HEK293T (cell line): ENCODE results near the gene TMEM44.

Source experiments
- BHLHE40 ChIP-seq: fragments of 450-650 bp; IDR thresholded peaks from 2 replicates; pipeline ENCODE4 v1.6.1; 2016; ENCODE audit warnings: mild to moderate bottlenecking, moderate library complexity, borderline replicate concordance
- SP1 ChIP-seq: fragments of 450-650 bp; IDR thresholded peaks from 2 replicates; pipeline ENCODE4 v1.6.1; 2017

DNA sequence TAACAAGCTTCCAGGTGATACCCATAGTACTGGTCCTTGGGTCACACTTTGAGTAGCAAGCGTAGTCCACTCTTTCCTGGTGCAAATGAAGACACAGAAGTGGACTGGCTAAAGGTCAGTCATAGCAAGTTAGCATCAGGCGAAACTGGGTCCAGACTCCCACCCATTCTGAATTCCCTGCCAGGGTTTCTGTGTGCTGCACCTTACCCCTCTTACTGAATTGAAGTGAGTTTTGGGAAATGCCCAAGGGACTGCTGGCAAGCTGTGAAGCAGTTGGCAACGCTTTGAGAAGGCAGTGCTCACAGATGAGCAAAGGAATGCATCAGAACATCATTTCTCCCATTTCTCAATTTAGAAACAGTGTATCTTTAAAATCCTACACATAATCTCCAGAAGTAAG lies 40.5 kb upstream of the TMEM44 start:
- TF ChIP-seq BHLHE40 = no peak
- no peak for TF ChIP-seq SP1
